Neural progenitor cell (in vitro differentiated cells): ENCODE measurements around the gene RPN2.

Experiments used
- EZH2 ChIP-seq: fragments of 200-600 bp; sonication (generic); IDR thresholded peaks from 2 replicates; pipeline ENCODE4 v1.6.1; 2017; ENCODE audit warnings: antibody characterized with exemption, mild to moderate bottlenecking, moderate library complexity
- EZH2phosphoT487 ChIP-seq: fragments of 200-600 bp; sonication (generic); IDR thresholded peaks from 2 replicates; pipeline ENCODE4 v1.6.1; 2017; ENCODE audit warnings: antibody characterized with exemption
- TF ChIP-seq, protein P1 (sequence below): fragments of 200-600 bp; sonication (generic); IDR thresholded peaks from 2 replicates; pipeline ENCODE4 v1.5.1; 2017; ENCODE audit warnings: antibody characterized with exemption, mild to moderate bottlenecking

DNA sequence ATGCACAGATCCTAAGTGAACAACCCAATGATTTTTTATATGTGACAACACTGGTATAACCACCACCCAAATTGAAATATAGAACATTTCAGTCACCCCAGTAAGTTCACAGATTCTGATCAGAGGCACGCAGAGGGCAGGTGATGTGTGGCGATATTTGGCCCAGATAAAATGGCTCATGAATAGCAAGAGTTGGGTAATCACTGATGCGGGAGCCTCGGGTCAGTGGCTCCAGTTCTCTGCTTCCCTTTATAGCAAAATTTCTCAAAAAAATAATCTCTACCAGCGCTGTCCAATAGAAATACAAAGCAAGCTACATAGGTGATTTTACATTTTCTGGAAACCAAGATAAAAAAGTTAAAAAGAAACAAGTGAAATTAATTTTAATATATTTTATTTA, 67.6 kb downstream of the RPN2 start:
- TF ChIP-seq, protein P1, sequence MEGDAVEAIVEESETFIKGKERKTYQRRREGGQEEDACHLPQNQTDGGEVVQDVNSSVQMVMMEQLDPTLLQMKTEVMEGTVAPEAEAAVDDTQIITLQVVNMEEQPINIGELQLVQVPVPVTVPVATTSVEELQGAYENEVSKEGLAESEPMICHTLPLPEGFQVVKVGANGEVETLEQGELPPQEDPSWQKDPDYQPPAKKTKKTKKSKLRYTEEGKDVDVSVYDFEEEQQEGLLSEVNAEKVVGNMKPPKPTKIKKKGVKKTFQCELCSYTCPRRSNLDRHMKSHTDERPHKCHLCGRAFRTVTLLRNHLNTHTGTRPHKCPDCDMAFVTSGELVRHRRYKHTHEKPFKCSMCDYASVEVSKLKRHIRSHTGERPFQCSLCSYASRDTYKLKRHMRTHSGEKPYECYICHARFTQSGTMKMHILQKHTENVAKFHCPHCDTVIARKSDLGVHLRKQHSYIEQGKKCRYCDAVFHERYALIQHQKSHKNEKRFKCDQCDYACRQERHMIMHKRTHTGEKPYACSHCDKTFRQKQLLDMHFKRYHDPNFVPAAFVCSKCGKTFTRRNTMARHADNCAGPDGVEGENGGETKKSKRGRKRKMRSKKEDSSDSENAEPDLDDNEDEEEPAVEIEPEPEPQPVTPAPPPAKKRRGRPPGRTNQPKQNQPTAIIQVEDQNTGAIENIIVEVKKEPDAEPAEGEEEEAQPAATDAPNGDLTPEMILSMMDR: no peak
- TF ChIP-seq EZH2phosphoT487 (no peak), EZH2 (no peak)
